Ishikawa (cell line): ENCODE measurements around the gene CNTN2.

Experiments used
- CEBPB ChIP-seq: IDR thresholded peaks from 2 replicates; pipeline ENCODE4 v1.6.1; 2012
- CREB1 ChIP-seq: IDR thresholded peaks from 2 replicates; pipeline ENCODE4 v1.6.1; 2012; ENCODE audit warnings: low read depth
- EGR1 ChIP-seq: IDR thresholded peaks from 2 replicates; pipeline ENCODE4 v1.6.1; 2012
- EP300 ChIP-seq: IDR thresholded peaks from 2 replicates; pipeline ENCODE4 v1.6.1; 2012; ENCODE audit warnings: borderline replicate concordance
- FOXM1 ChIP-seq: IDR thresholded peaks from 2 replicates; pipeline ENCODE4 v1.6.1; 2012; ENCODE audit warnings: low read depth, borderline replicate concordance
- NFIC ChIP-seq: IDR thresholded peaks from 2 replicates; pipeline ENCODE4 v1.6.1; 2012
- RAD21 ChIP-seq: IDR thresholded peaks from 2 replicates; pipeline ENCODE4 v1.6.1; 2012; ENCODE audit warnings: low read depth
- REST ChIP-seq: IDR thresholded peaks from 2 replicates; pipeline ENCODE4 v1.6.1; 2012; ENCODE audit warnings: low read depth, mild to moderate bottlenecking
- TAF1 ChIP-seq: IDR thresholded peaks from 2 replicates; pipeline ENCODE4 v1.6.1; 2012; ENCODE audit warnings: low read depth, mild to moderate bottlenecking
- TCF12 ChIP-seq: IDR thresholded peaks from 2 replicates; pipeline ENCODE4 v1.6.1; 2012; ENCODE audit warnings: low read depth
- TEAD4 ChIP-seq: IDR thresholded peaks from 2 replicates; pipeline ENCODE4 v1.6.1; 2012
- YY1 ChIP-seq: IDR thresholded peaks from 2 replicates; pipeline ENCODE4 v1.6.1; 2012; ENCODE audit warnings: low read depth
- ZBTB7A ChIP-seq: IDR thresholded peaks from 2 replicates; pipeline ENCODE4 v1.6.1; 2012; ENCODE audit warnings: low read depth
- TF ChIP-seq, protein P1 (sequence below): IDR thresholded peaks from 2 replicates; pipeline ENCODE4 v1.6.1; 2012
- TF ChIP-seq, protein P2 (sequence below): IDR thresholded peaks from 2 replicates; pipeline ENCODE4 v1.6.1; 2012

Gene CNTN2

DNA sequence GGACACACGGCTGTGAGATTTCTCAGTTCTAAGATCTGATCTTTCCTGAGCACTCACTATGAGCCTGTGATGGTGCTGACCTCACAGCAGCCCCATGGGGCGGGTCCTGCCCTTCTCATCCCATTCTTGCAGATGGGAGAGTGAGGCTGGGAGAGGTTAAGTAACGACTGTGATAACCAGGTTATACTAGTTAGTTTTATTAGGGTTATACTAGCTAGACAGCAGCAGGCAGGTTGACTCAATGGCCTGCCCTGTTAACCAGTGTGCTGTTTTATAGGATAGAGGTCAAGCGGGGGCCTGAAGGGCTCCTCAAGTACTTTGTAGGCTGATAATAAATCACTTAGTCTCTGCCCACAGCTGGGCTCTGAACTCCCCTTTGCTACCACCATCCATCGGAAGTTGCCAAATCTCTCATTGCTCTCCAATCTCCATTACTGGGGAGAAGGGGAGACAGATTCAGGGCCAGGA is 4.8 kb downstream of the CNTN2 start:
- no peak for TF ChIP-seq FOXM1
- no peak for TF ChIP-seq EP300
- TF ChIP-seq TEAD4, result no peak
- TF ChIP-seq, protein P1, sequence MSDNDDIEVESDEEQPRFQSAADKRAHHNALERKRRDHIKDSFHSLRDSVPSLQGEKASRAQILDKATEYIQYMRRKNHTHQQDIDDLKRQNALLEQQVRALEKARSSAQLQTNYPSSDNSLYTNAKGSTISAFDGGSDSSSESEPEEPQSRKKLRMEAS, result no peak
- TF ChIP-seq TCF12, result no peak

- TF ChIP-seq TCF12, result no peak
- TF ChIP-seq CEBPB, result no peak
- TF ChIP-seq YY1, result no peak
- no peak for TF ChIP-seq REST
- no peak for TF ChIP-seq TAF1
- no peak for TF ChIP-seq NFIC
- TF ChIP-seq, protein P2, sequence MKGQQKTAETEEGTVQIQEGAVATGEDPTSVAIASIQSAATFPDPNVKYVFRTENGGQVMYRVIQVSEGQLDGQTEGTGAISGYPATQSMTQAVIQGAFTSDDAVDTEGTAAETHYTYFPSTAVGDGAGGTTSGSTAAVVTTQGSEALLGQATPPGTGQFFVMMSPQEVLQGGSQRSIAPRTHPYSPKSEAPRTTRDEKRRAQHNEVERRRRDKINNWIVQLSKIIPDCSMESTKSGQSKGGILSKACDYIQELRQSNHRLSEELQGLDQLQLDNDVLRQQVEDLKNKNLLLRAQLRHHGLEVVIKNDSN, result no peak
- TF ChIP-seq FOXM1, result no peak
- no peak for TF ChIP-seq EGR1
- TF ChIP-seq, protein P1, result no peak
- no peak for TF ChIP-seq EP300
- TF ChIP-seq RAD21, result no peak
- no peak for TF ChIP-seq TEAD4
- TF ChIP-seq CREB1, result no peak
- TF ChIP-seq ZBTB7A, result no peak
Measured at GRCh38 chr1:205048382-205048781, 5.4 kb downstream of the CNTN2 start.

DNA sequence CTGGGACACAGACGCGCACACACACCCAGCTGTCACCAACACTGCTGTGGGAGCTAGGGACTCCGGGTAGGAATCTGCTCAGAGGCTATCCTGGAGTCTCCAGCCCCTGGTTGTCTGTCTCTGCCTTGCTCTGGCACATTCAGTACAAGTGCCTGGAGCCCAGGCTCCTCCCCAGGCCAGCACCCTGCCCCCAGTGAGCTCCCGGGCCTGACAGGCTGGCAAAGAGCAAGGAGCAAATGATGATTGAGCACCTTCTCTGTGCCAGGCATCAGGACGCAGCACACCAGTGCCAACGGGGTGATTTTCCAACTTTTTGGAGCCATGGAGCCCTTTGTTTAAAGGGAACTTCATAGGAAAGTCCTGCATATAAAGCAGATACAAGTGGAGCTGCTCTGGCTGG is 6.5 kb downstream of the CNTN2 start:
- TF ChIP-seq NFIC (no peak), CREB1 (no peak), RAD21 (no peak), FOXM1 (no peak), EP300 (no peak), TEAD4 (no peak), TAF1 (no peak)

GRCh38 chr1:205052690-205053089 is 9.7 kb downstream of the CNTN2 start:
- TF ChIP-seq YY1 (no peak), EGR1 (no peak), CREB1 (no peak), FOXM1 (no peak), TCF12 (no peak), TEAD4 (no peak), REST (no peak), CEBPB (no peak), NFIC (no peak), TAF1 (no peak), ZBTB7A (no peak), RAD21 (no peak)
- TF ChIP-seq, protein P2, result no peak

- TF ChIP-seq, protein P2, result no peak
- TF ChIP-seq TAF1 (no peak), TCF12 (no peak), REST (no peak), FOXM1 (no peak), RAD21 (no peak), ZBTB7A (no peak), EGR1 (no peak), CEBPB (no peak), EP300 (no peak), YY1 (no peak), NFIC (no peak), CREB1 (no peak), TEAD4 (no peak)
- TF ChIP-seq, protein P1, result no peak
Measured at GRCh38 chr1:205053296-205053695, 10.3 kb downstream of the CNTN2 start.
